ENCODE data around the gene PIK3C3.

GRCh38 chr18:42086288-42086687 is 131.3 kb downstream of the PIK3C3 start:
- TF ChIP-seq CTCF (IDR thresholded peaks at IDR 0.05) (no peak), POLR2AphosphoS5 (IDR thresholded peaks at IDR 0.05; ENCODE audit: insufficient read depth in 1 of 2, low read depth in 1 of 2) (no peak), POLR2A (IDR thresholded peaks at IDR 0.05) (no peak)
